Measurements from ENCODE around the gene TMEM244.

DNA sequence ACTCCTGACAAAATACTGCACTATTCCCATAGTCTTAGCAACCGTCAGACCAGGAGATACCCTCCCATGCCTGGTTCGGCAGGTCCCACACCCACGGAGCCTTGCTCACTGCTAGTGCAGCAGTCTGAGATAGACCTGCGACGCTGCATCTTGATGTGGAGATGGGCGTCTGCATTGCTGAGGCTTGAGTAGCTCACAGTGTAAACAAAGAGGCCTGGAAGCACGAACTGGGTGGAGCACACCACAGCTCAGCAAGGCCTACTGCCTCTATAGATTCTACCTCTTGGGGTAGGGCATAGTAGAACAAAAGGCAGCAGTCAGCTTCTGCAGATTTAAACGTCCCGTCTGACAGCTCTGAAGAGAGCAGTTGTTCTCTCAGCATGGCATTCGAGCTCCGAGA, 25.4 kb downstream of the TMEM244 start:
- TF ChIP-seq, protein P1, sequence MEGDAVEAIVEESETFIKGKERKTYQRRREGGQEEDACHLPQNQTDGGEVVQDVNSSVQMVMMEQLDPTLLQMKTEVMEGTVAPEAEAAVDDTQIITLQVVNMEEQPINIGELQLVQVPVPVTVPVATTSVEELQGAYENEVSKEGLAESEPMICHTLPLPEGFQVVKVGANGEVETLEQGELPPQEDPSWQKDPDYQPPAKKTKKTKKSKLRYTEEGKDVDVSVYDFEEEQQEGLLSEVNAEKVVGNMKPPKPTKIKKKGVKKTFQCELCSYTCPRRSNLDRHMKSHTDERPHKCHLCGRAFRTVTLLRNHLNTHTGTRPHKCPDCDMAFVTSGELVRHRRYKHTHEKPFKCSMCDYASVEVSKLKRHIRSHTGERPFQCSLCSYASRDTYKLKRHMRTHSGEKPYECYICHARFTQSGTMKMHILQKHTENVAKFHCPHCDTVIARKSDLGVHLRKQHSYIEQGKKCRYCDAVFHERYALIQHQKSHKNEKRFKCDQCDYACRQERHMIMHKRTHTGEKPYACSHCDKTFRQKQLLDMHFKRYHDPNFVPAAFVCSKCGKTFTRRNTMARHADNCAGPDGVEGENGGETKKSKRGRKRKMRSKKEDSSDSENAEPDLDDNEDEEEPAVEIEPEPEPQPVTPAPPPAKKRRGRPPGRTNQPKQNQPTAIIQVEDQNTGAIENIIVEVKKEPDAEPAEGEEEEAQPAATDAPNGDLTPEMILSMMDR (IDR thresholded peaks at IDR 0.05), result no peak
- no peak for TF ChIP-seq POLR2A (IDR thresholded peaks at IDR 0.05)

Measured in heart left ventricle (tissue), 13 donors.